ENCODE data around the gene ZBTB3.

ZBTB3 gene

GRCh38 chr11:62786318-62787004 lies 32.5 kb upstream of the ZBTB3 start (continued):
- TF ChIP-seq ZNF148 (tag by site-specific recombination; IDR thresholded peaks at IDR 0.05; ENCODE audit: borderline replicate concordance) = no peak
- TF ChIP-seq ZSCAN30 (tag by site-specific recombination; IDR thresholded peaks at IDR 0.05) = no peak; the same call in 1 of the 2 replicates
- peak; percentile 41; the same call in 1 of the 2 replicates for TF ChIP-seq KLF16 (tag by site-specific recombination; IDR thresholded peaks at IDR 0.05)
- no peak for TF ChIP-seq ZNF692 (tag by site-specific recombination; IDR thresholded peaks at IDR 0.05)
- no peak for TF ChIP-seq ZNF571 (tag by site-specific recombination; IDR thresholded peaks at IDR 0.05)
- TF ChIP-seq ZNF18 (tag by site-specific recombination; IDR thresholded peaks at IDR 0.05) = no peak
- peak; percentile 66 for TF ChIP-seq PRDM10 (tag by site-specific recombination; IDR thresholded peaks at IDR 0.05)
- TF ChIP-seq ZNF2 (tag by site-specific recombination; IDR thresholded peaks at IDR 0.05) = peak; percentile 15; the same call in 1 of the 2 replicates
- TF ChIP-seq ZNF610 (tag by site-specific recombination; IDR thresholded peaks at IDR 0.05; ENCODE audit: borderline replicate concordance) = no peak
- no peak for TF ChIP-seq ZNF843 (tag by site-specific recombination; IDR thresholded peaks at IDR 0.05)
- no peak for TF ChIP-seq SALL2 (tag by site-specific recombination; IDR thresholded peaks at IDR 0.05; ENCODE audit: borderline replicate concordance)
- peak; percentile 10; the same call in 1 of the 2 replicates for TF ChIP-seq SP7 (tag by site-specific recombination; IDR thresholded peaks at IDR 0.05)
- TF ChIP-seq KLF8 (tag by site-specific recombination; IDR thresholded peaks at IDR 0.05) = 0 out of 2 replicates have a peak, but pooled peaks have one; percentile 11
- peak; percentile 26 for TF ChIP-seq ZNF654 (tag by site-specific recombination; IDR thresholded peaks at IDR 0.05; ENCODE audit: low read depth)
- peak; percentile 53 for TF ChIP-seq PATZ1 (tag by site-specific recombination; IDR thresholded peaks at IDR 0.05)
- no peak for TF ChIP-seq ZNF24 (tag by site-specific recombination; IDR thresholded peaks at IDR 0.05)
- TF ChIP-seq KLF9 (tag by site-specific recombination; IDR thresholded peaks at IDR 0.05; ENCODE audit: low read depth) = peak; percentile 28; the same call in 1 of the 2 replicates

All from HEK293 (cell line).